ENCODE data around the gene ARHGAP15. TPM values are rescaled to one million over a fixed set of nuclear protein-coding genes. Genes with fewer than 3 reads are reported as not detected.

ARHGAP15 gene
- total RNA-seq, 1 donor from 2014 or later, result 14.2 TPM

- no peak for DNase-seq
Measured at GRCh38 chr2:143175438-143175837, 46.2 kb downstream of the ARHGAP15 start.

GRCh38 chr2:143176606-143177005, 47.4 kb downstream of the ARHGAP15 start:
- DNase-seq, result no peak

- no peak for DNase-seq
Measured at GRCh38 chr2:143177096-143177786, 48.0 kb downstream of the ARHGAP15 start.

DNA sequence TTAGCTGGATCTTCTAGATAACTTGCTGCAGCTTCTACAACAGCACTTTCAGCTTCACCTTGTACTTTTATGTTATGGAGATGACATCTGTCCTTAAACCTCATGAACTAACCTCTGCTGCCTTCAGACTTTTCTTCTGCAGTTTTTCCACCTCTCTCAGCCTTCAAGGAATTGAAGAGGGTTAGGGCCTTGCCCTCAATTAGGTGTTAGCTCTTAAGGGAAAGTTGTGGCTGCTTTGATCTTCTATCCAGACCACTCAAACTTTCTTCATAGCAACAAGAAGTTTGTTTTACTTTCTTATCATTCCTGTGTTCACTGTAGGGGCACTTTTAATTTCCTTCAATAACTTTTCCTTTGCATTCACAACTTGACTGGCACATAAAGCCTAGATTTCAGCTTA, 52.3 kb downstream of the ARHGAP15 start:
- no peak for DNase-seq

DNA sequence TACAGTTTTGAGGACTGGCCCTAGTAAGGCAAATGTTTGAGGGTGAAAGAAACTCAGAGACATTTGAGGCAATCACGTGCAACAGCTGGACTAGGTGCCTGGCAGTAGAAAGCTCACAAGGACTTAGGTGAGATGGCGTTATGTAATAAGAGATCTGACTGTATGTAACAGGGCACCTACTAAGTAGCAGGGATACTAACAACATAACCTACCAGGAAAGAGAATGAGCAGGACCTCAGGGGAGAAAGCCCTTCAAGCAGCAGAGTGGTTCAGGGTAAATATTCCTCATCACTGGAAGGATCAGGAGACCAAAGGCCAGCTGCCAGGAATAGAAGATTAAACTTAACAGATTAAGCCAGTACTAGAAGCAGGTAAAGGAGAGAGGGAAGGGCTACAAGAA, 53.4 kb downstream of the ARHGAP15 start:
- DNase-seq, result no peak

DNA sequence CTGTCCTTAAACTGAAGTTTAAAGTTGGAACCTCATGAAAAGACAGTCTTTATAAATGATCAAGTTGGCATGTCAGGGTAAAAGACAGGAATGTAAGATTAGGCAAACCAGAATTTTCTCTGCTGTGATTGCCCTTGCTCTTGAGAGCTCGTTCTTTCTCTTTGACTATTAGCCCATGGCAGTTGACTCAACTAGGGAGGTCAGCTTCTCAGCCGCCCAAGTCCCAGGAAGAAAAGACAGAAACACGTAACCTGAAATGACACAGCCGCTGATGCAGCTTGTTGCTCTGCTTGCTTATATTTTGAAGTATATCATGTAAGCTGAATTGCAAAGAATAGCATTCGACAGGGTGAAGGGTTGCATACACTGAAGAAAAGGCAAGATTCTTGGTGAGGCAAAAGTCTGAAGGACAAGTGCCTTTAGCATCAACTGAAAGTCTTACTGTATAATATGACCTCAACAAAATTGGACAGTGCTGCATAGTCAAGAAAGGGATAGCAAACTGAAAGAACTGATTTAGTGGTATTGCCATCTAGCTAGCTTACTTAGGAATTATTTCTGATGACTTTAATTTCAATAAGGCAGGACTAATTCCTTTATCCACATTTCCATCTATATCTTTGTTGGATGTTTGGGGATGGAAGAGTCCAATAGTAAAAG, 54.7 kb downstream of the ARHGAP15 start:
- DNase-seq, result no peak

DNA sequence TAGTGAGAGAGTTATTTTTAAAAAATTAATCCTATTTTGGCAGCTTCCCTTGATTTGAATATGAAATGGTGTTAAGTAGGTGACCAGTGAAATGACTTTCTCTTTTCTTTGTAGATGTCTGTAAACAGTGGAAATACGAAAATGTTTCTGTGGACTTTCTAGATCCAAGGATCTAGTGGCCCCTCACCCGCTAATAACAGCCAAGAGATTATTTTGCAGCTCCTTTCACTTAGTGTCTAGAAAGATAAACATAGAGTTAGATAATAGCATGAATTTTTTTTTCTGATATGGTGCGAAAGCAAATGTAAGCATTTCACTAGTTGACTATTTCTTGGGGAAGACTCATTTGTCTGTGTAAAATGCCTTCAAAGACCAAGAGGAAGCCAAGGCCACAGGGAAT, 57.7 kb downstream of the ARHGAP15 start:
- DNase-seq, result no peak

DNA sequence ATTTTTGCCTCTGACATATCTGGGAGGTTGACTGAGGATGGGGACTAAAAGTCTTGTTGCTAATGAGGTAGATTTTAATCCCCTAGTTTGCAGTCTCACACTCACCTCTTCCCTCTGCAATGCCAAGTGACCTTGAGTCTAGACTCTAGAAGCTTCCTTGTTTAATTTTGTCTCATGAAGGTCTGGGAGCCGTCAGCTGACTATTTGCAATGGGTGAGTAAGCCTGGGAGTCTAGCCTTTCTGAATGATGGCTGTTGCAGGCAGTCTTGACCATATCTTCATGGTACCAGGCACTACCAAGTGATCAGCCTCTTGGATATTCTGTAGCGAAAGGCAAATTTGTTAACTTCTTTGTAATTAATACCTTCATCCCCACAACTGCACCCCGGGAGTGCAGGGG, 61.2 kb downstream of the ARHGAP15 start:
- DNase-seq, result no peak

DNA sequence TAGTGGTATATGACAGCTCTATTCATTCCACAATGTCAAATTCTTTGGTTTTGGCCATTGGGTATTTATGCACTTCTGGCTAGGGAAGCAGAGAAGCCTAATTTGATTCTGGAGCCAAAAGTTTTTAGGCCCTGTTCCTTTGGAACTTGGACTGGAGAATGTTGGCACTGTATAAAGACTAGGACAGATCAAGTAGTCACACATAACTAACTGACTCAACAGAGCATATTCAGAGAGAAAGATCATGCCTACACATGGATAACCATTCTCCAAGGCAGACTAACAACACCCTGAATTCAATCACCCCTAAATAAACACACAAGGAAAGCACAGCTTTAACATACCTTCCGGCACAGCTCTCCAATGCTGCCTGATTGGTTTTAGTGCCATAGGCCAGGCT, 62.9 kb downstream of the ARHGAP15 start:
- no peak for DNase-seq

GRCh38 chr2:143192716-143193115, 63.5 kb downstream of the ARHGAP15 start:
- DNase-seq, result no peak

GRCh38 chr2:143193121-143193520, 63.9 kb downstream of the ARHGAP15 start:
- peak; percentile 31 for DNase-seq

DNA sequence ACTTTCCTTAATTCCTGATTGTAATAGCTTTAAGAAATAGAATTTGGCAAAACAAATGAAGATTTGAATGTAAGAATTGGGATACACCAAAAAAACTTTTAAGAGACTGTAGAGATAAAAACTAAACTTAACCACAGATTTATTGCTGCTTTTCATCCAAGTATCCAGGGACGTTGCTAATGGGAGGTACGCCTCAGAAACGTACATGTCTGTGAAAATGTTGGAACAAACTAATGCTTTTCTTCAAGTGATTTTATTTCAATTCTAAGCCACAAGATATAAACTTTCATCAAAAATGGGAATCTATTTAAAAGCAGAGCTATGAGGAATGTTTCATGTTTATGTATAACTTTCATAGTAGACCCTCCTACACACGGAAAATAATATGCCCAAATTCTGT, 66.3 kb downstream of the ARHGAP15 start:
- DNase-seq, result no peak

GRCh38 chr2:143204062-143204461, 74.8 kb downstream of the ARHGAP15 start:
- DNase-seq, result no peak

DNA sequence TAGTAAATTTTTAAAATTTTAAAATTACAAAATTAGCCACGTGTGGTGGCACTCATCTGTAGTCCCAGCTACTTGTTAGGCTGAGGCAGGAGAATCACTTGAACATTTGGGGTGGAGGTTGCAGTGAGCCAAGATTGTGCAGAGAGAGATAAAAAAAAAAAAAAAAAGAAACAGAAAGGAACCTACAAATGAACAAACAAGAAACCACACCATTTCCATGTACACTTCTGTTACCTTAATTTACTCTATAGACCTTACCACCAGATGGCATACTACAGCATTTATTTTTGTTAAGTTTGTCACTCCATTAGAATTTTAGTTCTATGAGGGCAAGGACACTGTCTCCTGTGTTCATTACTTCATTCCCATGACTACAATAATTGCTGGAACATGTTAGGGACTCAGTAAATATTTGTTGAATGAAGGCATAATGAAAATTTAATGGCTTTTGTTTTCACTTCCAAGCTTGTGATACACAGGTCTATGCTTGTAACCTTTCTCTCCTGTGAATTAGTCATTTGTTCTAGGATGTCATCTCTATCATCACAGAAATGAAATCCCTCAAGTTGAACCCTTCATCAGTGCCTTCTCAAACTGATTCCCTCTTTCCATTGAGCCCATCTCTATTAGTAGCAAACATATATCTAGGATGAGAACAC, 76.0 kb downstream of the ARHGAP15 start:
- no peak for DNase-seq

DNA sequence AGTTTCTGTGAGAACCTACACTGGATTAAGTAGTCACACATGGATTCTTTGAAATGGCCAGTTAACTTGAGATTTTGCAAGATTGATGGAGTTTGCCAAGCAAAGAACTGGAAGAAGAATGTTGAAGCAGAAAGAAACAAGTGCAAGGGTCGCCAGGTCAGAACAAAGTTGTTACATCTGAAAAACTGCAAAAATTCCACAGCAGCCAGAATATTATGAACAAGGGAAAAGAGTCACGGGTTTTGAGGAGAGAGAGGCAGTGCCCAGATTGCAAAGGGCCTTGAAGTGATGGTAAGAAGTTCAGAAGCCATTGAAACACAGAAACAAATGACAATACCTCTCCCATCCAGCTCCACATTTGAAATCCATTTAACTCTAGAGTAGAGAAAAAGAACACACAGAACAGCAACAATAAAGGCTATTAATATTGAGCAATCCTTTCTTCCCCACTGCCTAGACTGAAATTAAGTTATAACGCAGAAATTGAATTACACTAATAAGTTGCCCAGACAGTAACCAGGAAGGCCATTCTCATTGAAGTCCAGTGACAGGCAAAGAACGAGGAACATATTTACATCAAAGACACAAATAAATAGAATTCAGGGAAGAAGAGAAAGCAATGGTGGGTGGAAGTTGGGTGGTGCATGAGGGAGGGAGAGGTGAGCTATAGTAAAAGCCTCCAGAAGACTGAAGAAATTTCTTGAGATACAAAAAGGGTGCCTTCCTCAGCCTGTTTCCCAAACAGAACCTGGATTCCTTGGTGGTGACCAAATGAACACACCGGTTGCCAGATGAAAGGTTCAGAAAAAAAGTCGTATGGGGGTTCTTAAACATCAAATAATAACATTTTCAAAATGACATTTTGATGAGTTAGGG, 80.6 kb downstream of the ARHGAP15 start:
- no peak for DNase-seq

DNA sequence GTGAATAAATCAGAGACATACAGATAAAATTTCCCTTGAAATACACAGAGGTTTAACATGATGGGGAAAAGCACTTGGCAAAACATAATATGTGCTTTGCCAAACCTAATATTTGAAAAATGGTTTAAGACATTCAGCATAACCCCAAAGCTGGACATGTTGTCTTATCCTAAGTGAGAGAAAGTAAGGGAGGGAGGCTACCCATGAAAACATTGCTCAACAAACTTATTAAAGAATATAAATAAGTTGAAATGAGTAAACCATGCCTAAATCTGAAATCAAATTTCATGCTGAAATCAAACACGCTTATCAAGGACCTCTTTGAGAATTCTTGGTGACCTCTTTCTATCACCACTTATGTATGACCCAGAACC, 81.2 kb downstream of the ARHGAP15 start:
- no peak for DNase-seq

GRCh38 chr2:143217512-143218115, 88.4 kb downstream of the ARHGAP15 start:
- no peak for DNase-seq

DNA sequence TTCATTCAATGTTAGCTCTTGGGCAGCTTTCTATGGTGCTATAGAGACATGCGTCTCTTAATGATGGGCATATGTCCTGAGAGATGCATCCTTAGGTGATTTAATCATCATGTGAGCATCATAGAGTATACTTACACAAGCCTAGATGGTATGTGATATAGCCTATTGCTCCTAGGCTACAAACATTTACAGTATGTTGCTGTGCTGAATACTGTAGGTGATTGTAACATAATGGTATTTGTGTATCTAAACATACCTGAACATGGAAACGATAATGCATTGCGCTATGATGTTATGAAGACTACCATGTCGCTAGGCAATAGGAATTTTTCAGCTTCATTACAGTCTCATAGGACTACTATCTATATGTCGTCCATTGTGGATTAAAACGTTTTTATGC, 89.4 kb downstream of the ARHGAP15 start:
- DNase-seq, result no peak

DNA sequence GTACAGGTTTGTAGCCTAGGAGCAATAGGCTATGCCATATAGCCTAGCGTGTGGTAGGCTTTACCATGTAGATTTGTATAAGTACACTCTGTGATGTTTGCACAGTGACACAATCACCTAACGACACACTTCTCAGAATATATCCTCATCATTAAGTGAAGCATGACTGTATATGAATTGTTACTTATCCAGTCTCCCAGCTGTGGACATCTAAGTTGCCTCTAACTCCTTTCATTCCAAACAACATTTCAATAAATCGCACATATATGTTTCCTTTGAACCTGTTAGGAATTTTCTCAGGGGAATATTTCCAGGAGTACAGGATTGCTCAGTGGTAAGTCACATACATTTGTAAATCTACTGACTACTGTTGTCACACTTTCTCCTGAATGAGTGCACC, 90.0 kb downstream of the ARHGAP15 start:
- DNase-seq, result no peak

- DNase-seq, result no peak
Measured at GRCh38 chr2:143223556-143223955, 94.3 kb downstream of the ARHGAP15 start.

GRCh38 chr2:143225931-143226330, 96.7 kb downstream of the ARHGAP15 start:
- DNase-seq, result no peak

Data from occipital lobe (tissue), 2 donors.